ENCODE measurements around the gene HSPBP1.

GRCh38 chr19:55316646-55317045 lies 36.7 kb upstream of the HSPBP1 start:
- TF ChIP-seq CTCF (IDR thresholded peaks at IDR 0.05; ENCODE audit: extremely low read depth in 1 of 2, insufficient read depth in 1 of 2, low read depth in 1 of 2, low read length in 2 of 2) (no peak), GATA2 (IDR thresholded peaks at IDR 0.05; ENCODE audit: insufficient read depth, insufficient read length, low read depth, low read length) (no peak), EZH2 (IDR thresholded peaks at IDR 0.05; ENCODE audit: borderline replicate concordance, low read depth, low read length, severe bottlenecking) (no peak)
